ENCODE data around the gene TRIM25.

The TRIM25 gene

GRCh38 chr17:56876766-56877179 is 37.1 kb downstream of the TRIM25 start:
- H3K36me3 Mint-ChIP-seq = no peaks in the 10 kb centered on the region
- H3K4me3 Mint-ChIP-seq = no peak overlapping the region
- H3K27ac Mint-ChIP-seq = no peak overlapping the region
- peaks cover 19% of the 10 kb centered on the region for H3K4me1 Mint-ChIP-seq
- peaks cover 3% of the 10 kb centered on the region for H3K9me3 Mint-ChIP-seq
- H3K27me3 Mint-ChIP-seq = no peaks in the 10 kb centered on the region
- ATAC-seq = no peak

- Mint-ChIP-seq H3K9me3 (no peaks in the 10 kb centered on the region), H3K4me3 (no peak overlapping the region), H3K4me1 (peaks cover 5% of the 10 kb centered on the region), H3K27me3 (no peaks in the 10 kb centered on the region), H3K27ac (no peak overlapping the region), H3K36me3 (peaks cover 6% of the 10 kb centered on the region)
- ATAC-seq = no peak
Observed at GRCh38 chr17:56870081-56870651, 43.7 kb downstream of the TRIM25 start.

GRCh38 chr17:56868716-56869115 is 45.1 kb downstream of the TRIM25 start:
- no peak overlapping the region for H3K27ac Mint-ChIP-seq
- peaks cover 6% of the 10 kb centered on the region for H3K36me3 Mint-ChIP-seq
- no peak for ATAC-seq
- H3K4me3 Mint-ChIP-seq = no peak overlapping the region
- H3K4me1 Mint-ChIP-seq = peaks cover 5% of the 10 kb centered on the region
- no peaks in the 10 kb centered on the region for H3K9me3 Mint-ChIP-seq
- H3K27me3 Mint-ChIP-seq = no peaks in the 10 kb centered on the region

- no peak overlapping the region for H3K4me3 Mint-ChIP-seq
- peaks cover 5% of the 10 kb centered on the region for H3K4me1 Mint-ChIP-seq
- no peaks in the 10 kb centered on the region for H3K9me3 Mint-ChIP-seq
- H3K36me3 Mint-ChIP-seq = peaks cover 6% of the 10 kb centered on the region
- H3K27me3 Mint-ChIP-seq = no peaks in the 10 kb centered on the region
- no peak for ATAC-seq
- H3K27ac Mint-ChIP-seq = no peak overlapping the region
Observed at GRCh38 chr17:56867948-56868376, 45.9 kb downstream of the TRIM25 start.

GRCh38 chr17:56866496-56866895 is 47.4 kb downstream of the TRIM25 start:
- no peak for ATAC-seq
- H3K27me3 Mint-ChIP-seq = no peaks in the 10 kb centered on the region
- H3K4me3 Mint-ChIP-seq = no peak overlapping the region
- H3K36me3 Mint-ChIP-seq = peaks cover 18% of the 10 kb centered on the region
- peaks cover 5% of the 10 kb centered on the region for H3K4me1 Mint-ChIP-seq
- H3K27ac Mint-ChIP-seq = no peak overlapping the region
- no peaks in the 10 kb centered on the region for H3K9me3 Mint-ChIP-seq

- Mint-ChIP-seq H3K27me3 (no peaks in the 10 kb centered on the region), H3K4me3 (no peak overlapping the region), H3K36me3 (peaks cover 22% of the 10 kb centered on the region), H3K9me3 (no peaks in the 10 kb centered on the region), H3K27ac (no peak overlapping the region), H3K4me1 (peaks cover 5% of the 10 kb centered on the region)
- no peak for ATAC-seq
Observed at GRCh38 chr17:56866076-56866475, 47.8 kb downstream of the TRIM25 start.

- no peak overlapping the region for H3K27ac Mint-ChIP-seq
- no peak for ATAC-seq
- no peaks in the 10 kb centered on the region for H3K4me1 Mint-ChIP-seq
- H3K36me3 Mint-ChIP-seq = peaks cover 31% of the 10 kb centered on the region
- H3K27me3 Mint-ChIP-seq = no peaks in the 10 kb centered on the region
- H3K4me3 Mint-ChIP-seq = no peak overlapping the region
- H3K9me3 Mint-ChIP-seq = no peaks in the 10 kb centered on the region
Observed at GRCh38 chr17:56863974-56864373, 49.9 kb downstream of the TRIM25 start.

- no peak for ATAC-seq
- Mint-ChIP-seq H3K27ac (no peak overlapping the region), H3K9me3 (no peaks in the 10 kb centered on the region), H3K4me3 (no peak overlapping the region), H3K4me1 (no peaks in the 10 kb centered on the region), H3K27me3 (no peaks in the 10 kb centered on the region), H3K36me3 (peaks cover 31% of the 10 kb centered on the region)
Observed at GRCh38 chr17:56861899-56862298, 52.0 kb downstream of the TRIM25 start.

GRCh38 chr17:56851008-56851407 is 62.8 kb downstream of the TRIM25 start:
- Mint-ChIP-seq H3K27me3 (no peaks in the 10 kb centered on the region), H3K4me3 (no peak overlapping the region), H3K4me1 (peaks cover 7% of the 10 kb centered on the region), H3K9me3 (no peaks in the 10 kb centered on the region), H3K27ac (no peak overlapping the region), H3K36me3 (peaks cover 54% of the 10 kb centered on the region)
- ATAC-seq = no peak

GRCh38 chr17:56850591-56850990 is 63.3 kb downstream of the TRIM25 start:
- Mint-ChIP-seq H3K27ac (no peak overlapping the region), H3K36me3 (peaks cover 51% of the 10 kb centered on the region), H3K4me1 (peaks cover 7% of the 10 kb centered on the region), H3K4me3 (no peak overlapping the region), H3K9me3 (no peaks in the 10 kb centered on the region), H3K27me3 (no peaks in the 10 kb centered on the region)
- ATAC-seq = no peak

- H3K4me3 Mint-ChIP-seq = no peak overlapping the region
- H3K36me3 Mint-ChIP-seq = peaks cover 42% of the 10 kb centered on the region
- H3K4me1 Mint-ChIP-seq = peaks cover 7% of the 10 kb centered on the region
- H3K27me3 Mint-ChIP-seq = no peaks in the 10 kb centered on the region
- no peak overlapping the region for H3K27ac Mint-ChIP-seq
- no peaks in the 10 kb centered on the region for H3K9me3 Mint-ChIP-seq
- ATAC-seq = no peak
Observed at GRCh38 chr17:56849131-56849530, 64.7 kb downstream of the TRIM25 start.

GRCh38 chr17:56847106-56847505 is 66.7 kb downstream of the TRIM25 start:
- H3K9me3 Mint-ChIP-seq = no peaks in the 10 kb centered on the region
- no peak for ATAC-seq
- no peak overlapping the region for H3K4me3 Mint-ChIP-seq
- no peak overlapping the region for H3K27ac Mint-ChIP-seq
- H3K36me3 Mint-ChIP-seq = peaks cover 36% of the 10 kb centered on the region
- no peaks in the 10 kb centered on the region for H3K27me3 Mint-ChIP-seq
- peaks cover 7% of the 10 kb centered on the region for H3K4me1 Mint-ChIP-seq

- peaks cover 27% of the 10 kb centered on the region for H3K36me3 Mint-ChIP-seq
- H3K27ac Mint-ChIP-seq = no peak overlapping the region
Observed at GRCh38 chr17:56845934-56846333, 67.9 kb downstream of the TRIM25 start.

GRCh38 chr17:56842577-56842976 is 71.3 kb downstream of the TRIM25 start:
- no peak overlapping the region for H3K4me3 Mint-ChIP-seq
- no peak for ATAC-seq
- H3K36me3 Mint-ChIP-seq = peaks cover 12% of the 10 kb centered on the region
- peaks cover 7% of the 10 kb centered on the region for H3K4me1 Mint-ChIP-seq
- no peaks in the 10 kb centered on the region for H3K27me3 Mint-ChIP-seq
- no peak overlapping the region for H3K27ac Mint-ChIP-seq
- no peaks in the 10 kb centered on the region for H3K9me3 Mint-ChIP-seq

More at GRCh38 chr17:56845934-56846333, 67.9 kb downstream of the TRIM25 start:
- H3K4me1 Mint-ChIP-seq = peaks cover 6% of the 10 kb centered on the region
- H3K27me3 Mint-ChIP-seq = no peaks in the 10 kb centered on the region
- H3K9me3 Mint-ChIP-seq = no peaks in the 10 kb centered on the region
- no peak overlapping the region for H3K4me3 Mint-ChIP-seq
- ATAC-seq = no peak

- H3K4me1 Mint-ChIP-seq = peaks cover 26% of the 10 kb centered on the region
- H3K4me3 Mint-ChIP-seq = no peak overlapping the region
- H3K27me3 Mint-ChIP-seq = no peaks in the 10 kb centered on the region
- no peak overlapping the region for H3K27ac Mint-ChIP-seq
- ATAC-seq = no peak
- no peaks in the 10 kb centered on the region for H3K9me3 Mint-ChIP-seq
- peaks cover 19% of the 10 kb centered on the region for H3K36me3 Mint-ChIP-seq
Observed at GRCh38 chr17:56838687-56839086, 75.2 kb downstream of the TRIM25 start.

Measured in stimulated activated memory B cell treated with anti-CD40 and anti-IgM and Interleukin-4, amounts not matched to agents 10 μg/mL and 1 μg/mL and 100 μg/mL, for 72 hours (primary cell).